ENCODE results near the gene TRERF1. TPM values are rescaled to one million over a fixed set of nuclear protein-coding genes. Genes with fewer than 3 reads are reported as not detected.

Gene TRERF1
- total RNA-seq, 6 experiments from 2014 or later = 0.29 to 1.2 (median 0.60) TPM

- no peaks in the 10 kb centered on the region for H3K36me3 ChIP-seq
- WGBS (ENCODE audit: insufficient coverage, low coverage, low lambda C conversion rate, missing lambda C conversion rate) = 36% methylated on average over 4 of the region's 9 CpGs
- no peaks in the 10 kb centered on the region for H3K27me3 ChIP-seq
- no peaks in the 10 kb centered on the region for H3K9me3 ChIP-seq
- H3K4me3 ChIP-seq = no peak overlapping the region
- no peaks in the 10 kb centered on the region for H3K4me1 ChIP-seq
- peak in 3 of 4 donors; percentile 19 to 35 (median 21) for ATAC-seq
- H3K27ac ChIP-seq = no peak overlapping the region
- intact Hi-C loops (cut with DNase I) = no loop called here
- DNase-seq = no peak
- TF ChIP-seq POLR2A (IDR thresholded peaks at IDR 0.05) (no peak), CTCF (IDR thresholded peaks at IDR 0.05) (no peak)
These were observed 172.5 kb downstream of the TRERF1 start for GRCh38 chr6:42279144-42279781.

GRCh38 chr6:42278131-42278853 is 173.4 kb downstream of the TRERF1 start:
- WGBS (ENCODE audit: insufficient coverage, low coverage, low lambda C conversion rate, missing lambda C conversion rate) = 90% methylated on average over 3 of the region's 7 CpGs

DNA sequence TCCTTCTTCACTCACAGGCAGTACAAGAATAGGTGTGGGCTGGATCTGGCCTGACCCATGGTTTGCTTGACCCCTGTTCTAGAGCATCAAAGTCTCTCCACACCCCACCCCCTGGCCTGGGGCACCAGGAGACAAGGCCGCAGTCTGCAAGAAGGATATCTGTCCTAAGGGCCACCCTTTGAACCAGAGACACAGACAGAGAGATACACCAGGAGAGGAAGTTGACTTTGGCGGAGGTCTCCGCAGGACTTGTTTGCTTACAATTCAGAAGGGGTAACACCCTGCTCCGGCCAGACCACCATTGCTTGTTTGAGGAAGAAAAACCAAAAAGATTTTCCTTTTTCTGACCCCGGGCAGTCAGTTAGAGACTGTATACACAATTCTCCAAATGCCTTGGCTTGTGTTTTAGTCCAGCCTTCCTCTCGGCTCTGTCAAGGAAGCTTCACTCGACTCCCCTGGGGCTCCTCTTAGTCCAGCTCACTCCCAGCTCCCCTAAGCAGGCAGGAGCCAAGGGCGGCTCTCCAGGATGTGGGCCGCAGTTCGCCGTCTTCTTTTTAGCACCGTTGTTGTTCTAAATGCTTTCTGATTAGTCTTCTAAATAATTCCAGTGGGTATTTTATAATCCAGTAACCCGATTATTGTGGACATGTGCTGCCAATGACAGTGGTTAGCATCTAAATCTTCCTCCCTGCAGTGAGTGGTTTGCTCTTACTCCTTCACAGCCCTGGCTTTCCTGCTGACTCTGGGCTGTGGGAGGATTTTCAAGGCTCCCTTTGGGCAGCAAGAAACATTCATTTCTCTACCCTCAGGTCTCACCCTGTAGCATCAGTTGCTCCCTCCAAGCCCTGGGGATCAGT is 175.5 kb downstream of the TRERF1 start:
- H3K36me3 ChIP-seq = no peaks in the 10 kb centered on the region
- ATAC-seq (peak in 1 of 4 donors; percentile 24), DNase-seq (no peak)
- no peak overlapping the region for H3K4me3 ChIP-seq
- H3K27ac ChIP-seq = no peak overlapping the region
- H3K4me1 ChIP-seq = no peaks in the 10 kb centered on the region
- no peaks in the 10 kb centered on the region for H3K27me3 ChIP-seq
- no peaks in the 10 kb centered on the region for H3K9me3 ChIP-seq
- WGBS (ENCODE audit: insufficient coverage, low coverage, low lambda C conversion rate, missing lambda C conversion rate) = 66% methylated on average over 11 of the region's 13 CpGs
- intact Hi-C loops (cut with DNase I) = no loop called here
- TF ChIP-seq POLR2A (IDR thresholded peaks at IDR 0.05) = no peak
- no peak for TF ChIP-seq CTCF (IDR thresholded peaks at IDR 0.05)

More at GRCh38 chr6:42278131-42278853, 173.4 kb downstream of the TRERF1 start:
- Histone ChIP-seq H3K36me3 (no peaks in the 10 kb centered on the region), H3K4me1 (no peaks in the 10 kb centered on the region), H3K9me3 (no peaks in the 10 kb centered on the region), H3K27me3 (no peaks in the 10 kb centered on the region), H3K4me3 (no peak overlapping the region), H3K27ac (no peak overlapping the region)
- no peak for TF ChIP-seq POLR2A (IDR thresholded peaks at IDR 0.05)
- TF ChIP-seq CTCF (IDR thresholded peaks at IDR 0.05) = no peak
- intact Hi-C loops (cut with DNase I) = no loop called here
- DNase-seq = no peak
- ATAC-seq = no peak

DNA sequence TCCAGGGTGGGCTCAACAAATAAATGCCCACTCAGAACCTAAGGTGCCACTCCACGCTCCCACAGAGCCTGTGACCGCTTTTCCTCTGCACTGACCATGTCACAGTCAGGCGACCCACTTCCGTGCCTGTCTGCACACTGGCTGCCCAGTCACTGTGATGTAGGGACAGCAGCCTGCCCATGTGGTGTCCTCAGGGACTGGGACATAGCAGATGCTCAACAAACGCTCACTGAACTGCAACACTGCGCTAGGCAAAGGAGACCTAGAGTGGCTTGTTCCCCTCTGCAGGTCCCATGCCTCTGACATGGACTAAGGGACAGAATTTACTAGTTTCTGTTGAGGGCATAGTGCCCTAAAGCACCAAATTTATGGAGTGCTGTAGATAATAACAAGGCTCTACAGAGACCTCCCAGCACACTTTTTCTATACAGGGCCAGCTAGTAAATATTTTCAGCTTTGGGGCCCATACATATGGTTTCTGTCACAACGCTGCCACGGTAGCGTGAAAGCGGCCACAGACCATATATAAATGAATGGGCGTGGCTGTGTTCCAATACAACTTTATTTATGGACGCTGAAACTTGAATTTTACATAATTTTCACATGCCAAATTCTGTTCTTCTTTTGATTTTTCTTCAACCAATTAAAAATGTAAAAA is 176.2 kb downstream of the TRERF1 start:
- WGBS (ENCODE audit: insufficient coverage, low coverage, low lambda C conversion rate, missing lambda C conversion rate) = 83% methylated on average over 5 of the region's 12 CpGs
- no peak overlapping the region for H3K27ac ChIP-seq
- TF ChIP-seq CTCF (IDR thresholded peaks at IDR 0.05) (no peak), POLR2A (IDR thresholded peaks at IDR 0.05) (no peak)

More for the DNA sequence above, 176.2 kb downstream of the TRERF1 start:
- ATAC-seq (no peak), DNase-seq (no peak)
- H3K4me3 ChIP-seq = no peak overlapping the region
- H3K27me3 ChIP-seq = no peaks in the 10 kb centered on the region
- no peaks in the 10 kb centered on the region for H3K9me3 ChIP-seq
- H3K4me1 ChIP-seq = no peaks in the 10 kb centered on the region
- H3K36me3 ChIP-seq = no peaks in the 10 kb centered on the region
- intact Hi-C loops (cut with DNase I) = no loop called here
